Measurements from ENCODE around the gene CNIH2. TPM values are rescaled to one million over a fixed set of nuclear protein-coding genes. Genes with fewer than 3 reads are reported as not detected.

Gene CNIH2
- total and polyA plus RNA-seq, 9 of the 15 experiments (the other 6 are each of a cell fraction or from before 2014, with no cell fraction given), result 0.26 to 0.89 (median 0.40) TPM; not detected in 4

DNA sequence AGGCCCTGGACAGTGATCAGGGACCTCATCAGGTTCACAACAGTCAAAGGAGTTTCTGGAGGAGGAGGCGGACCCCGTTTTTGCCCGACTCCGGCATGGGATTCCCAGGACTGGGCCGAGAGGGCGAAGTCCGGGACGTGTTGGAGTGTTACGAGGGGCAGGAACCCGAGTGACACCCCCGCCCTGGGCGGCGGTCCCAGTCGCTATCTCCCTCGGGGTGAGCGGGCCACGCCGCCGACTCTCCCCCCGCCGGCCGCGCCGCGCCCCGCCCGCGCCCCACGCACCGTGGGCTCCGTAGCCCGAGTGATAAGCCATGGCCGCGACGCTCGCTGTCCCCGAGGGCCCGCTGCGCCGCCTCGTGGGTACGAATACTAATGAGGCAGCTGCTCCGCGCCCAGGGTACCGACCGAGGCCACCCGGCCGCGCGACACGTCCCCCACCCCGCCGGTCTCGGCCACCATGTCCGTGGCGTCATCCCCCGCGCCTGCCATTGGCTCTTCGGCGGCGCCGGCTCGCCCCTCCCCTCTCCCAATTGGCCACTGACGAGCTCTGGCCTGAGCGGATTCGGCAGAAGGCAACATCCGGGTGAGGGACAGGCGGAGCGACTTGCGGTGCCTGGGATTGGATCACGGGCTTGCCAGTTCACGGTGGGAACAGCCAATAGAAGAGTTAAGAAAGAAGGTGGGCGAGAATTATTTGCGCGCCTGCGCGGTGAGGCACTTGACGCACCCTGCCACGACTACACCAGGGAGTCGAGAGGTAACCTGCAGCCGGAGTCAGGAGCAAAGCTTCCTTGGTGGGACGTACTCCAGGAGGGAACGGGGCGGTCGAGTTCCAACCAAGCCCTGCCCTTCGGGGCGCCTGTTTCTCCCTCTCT is 10.9 kb downstream of the CNIH2 start, which contains the start of gene YIF1A (continued):
- TF ChIP-seq, protein P1, sequence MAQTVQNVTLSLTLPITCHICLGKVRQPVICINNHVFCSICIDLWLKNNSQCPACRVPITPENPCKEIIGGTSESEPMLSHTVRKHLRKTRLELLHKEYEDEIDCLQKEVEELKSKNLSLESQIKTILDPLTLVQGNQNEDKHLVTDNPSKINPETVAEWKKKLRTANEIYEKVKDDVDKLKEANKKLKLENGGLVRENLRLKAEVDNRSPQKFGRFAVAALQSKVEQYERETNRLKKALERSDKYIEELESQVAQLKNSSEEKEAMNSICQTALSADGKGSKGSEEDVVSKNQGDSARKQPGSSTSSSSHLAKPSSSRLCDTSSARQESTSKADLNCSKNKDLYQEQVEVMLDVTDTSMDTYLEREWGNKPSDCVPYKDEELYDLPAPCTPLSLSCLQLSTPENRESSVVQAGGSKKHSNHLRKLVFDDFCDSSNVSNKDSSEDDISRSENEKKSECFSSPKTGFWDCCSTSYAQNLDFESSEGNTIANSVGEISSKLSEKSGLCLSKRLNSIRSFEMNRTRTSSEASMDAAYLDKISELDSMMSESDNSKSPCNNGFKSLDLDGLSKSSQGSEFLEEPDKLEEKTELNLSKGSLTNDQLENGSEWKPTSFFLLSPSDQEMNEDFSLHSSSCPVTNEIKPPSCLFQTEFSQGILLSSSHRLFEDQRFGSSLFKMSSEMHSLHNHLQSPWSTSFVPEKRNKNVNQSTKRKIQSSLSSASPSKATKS (CRISPR knock-in tag; IDR thresholded peaks at IDR 0.05), result no peak
- TF ChIP-seq SAFB (IDR thresholded peaks at IDR 0.05; ENCODE audit: borderline replicate concordance, low read depth, low read length), result peak; percentile 95
- no peak for TF ChIP-seq ETV6 (IDR thresholded peaks at IDR 0.05; ENCODE audit: borderline replicate concordance in 1 of 2, low read depth in 2 of 2, low read length in 1 of 2)
- TF ChIP-seq ETV6 (CRISPR knock-in tag; IDR thresholded peaks at IDR 0.05; ENCODE audit: borderline replicate concordance), result no peak
- TF ChIP-seq, protein P2, sequence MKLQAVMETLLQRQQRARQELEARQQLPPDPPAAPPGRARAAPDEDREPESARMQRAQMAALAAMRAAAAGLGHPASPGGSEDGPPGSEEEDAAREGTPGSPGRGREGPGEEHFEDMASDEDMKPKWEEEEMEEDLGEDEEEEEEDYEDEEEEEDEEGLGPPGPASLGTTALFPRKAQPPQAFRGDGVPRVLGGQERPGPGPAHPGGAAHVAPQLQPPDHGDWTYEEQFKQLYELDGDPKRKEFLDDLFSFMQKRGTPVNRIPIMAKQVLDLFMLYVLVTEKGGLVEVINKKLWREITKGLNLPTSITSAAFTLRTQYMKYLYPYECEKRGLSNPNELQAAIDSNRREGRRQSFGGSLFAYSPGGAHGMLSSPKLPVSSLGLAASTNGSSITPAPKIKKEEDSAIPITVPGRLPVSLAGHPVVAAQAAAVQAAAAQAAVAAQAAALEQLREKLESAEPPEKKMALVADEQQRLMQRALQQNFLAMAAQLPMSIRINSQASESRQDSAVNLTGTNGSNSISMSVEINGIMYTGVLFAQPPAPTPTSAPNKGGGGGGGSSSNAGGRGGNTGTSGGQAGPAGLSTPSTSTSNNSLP (IDR thresholded peaks at IDR 0.05; ENCODE audit: borderline replicate concordance, low read depth, low read length), result no peak
- TF ChIP-seq ZNF140 (CRISPR knock-in tag; IDR thresholded peaks at IDR 0.05), result no peak
- peak; percentile 74; the same call in 1 of the 2 replicates for TF ChIP-seq HMGXB4 (CRISPR knock-in tag; IDR thresholded peaks at IDR 0.05)
- TF ChIP-seq HLTF (IDR thresholded peaks at IDR 0.05), result no peak
- TF ChIP-seq SOX6 (IDR thresholded peaks at IDR 0.05), result peak; percentile 44; the same call in 1 of the 2 replicates
- no peak for TF ChIP-seq ZBTB43 (CRISPR knock-in tag; IDR thresholded peaks at IDR 0.05)
- TF ChIP-seq EGR1 (conservative IDR thresholded peaks at IDR 0.05), result peak; percentile 41; the same call in 1 of the 2 replicates
- TF ChIP-seq, protein P3, sequence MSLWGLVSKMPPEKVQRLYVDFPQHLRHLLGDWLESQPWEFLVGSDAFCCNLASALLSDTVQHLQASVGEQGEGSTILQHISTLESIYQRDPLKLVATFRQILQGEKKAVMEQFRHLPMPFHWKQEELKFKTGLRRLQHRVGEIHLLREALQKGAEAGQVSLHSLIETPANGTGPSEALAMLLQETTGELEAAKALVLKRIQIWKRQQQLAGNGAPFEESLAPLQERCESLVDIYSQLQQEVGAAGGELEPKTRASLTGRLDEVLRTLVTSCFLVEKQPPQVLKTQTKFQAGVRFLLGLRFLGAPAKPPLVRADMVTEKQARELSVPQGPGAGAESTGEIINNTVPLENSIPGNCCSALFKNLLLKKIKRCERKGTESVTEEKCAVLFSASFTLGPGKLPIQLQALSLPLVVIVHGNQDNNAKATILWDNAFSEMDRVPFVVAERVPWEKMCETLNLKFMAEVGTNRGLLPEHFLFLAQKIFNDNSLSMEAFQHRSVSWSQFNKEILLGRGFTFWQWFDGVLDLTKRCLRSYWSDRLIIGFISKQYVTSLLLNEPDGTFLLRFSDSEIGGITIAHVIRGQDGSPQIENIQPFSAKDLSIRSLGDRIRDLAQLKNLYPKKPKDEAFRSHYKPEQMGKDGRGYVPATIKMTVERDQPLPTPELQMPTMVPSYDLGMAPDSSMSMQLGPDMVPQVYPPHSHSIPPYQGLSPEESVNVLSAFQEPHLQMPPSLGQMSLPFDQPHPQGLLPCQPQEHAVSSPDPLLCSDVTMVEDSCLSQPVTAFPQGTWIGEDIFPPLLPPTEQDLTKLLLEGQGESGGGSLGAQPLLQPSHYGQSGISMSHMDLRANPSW (CRISPR knock-in tag; IDR thresholded peaks at IDR 0.05), result no peak
- TF ChIP-seq, protein P4, sequence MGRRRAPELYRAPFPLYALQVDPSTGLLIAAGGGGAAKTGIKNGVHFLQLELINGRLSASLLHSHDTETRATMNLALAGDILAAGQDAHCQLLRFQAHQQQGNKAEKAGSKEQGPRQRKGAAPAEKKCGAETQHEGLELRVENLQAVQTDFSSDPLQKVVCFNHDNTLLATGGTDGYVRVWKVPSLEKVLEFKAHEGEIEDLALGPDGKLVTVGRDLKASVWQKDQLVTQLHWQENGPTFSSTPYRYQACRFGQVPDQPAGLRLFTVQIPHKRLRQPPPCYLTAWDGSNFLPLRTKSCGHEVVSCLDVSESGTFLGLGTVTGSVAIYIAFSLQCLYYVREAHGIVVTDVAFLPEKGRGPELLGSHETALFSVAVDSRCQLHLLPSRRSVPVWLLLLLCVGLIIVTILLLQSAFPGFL (CRISPR knock-in tag; IDR thresholded peaks at IDR 0.05), result no peak
- TF ChIP-seq ZNF707 (CRISPR knock-in tag; conservative IDR thresholded peaks at IDR 0.05), result no peak
- TF ChIP-seq FOXA1 (IDR thresholded peaks at IDR 0.05; ENCODE audit: borderline replicate concordance), result no peak
- 0 out of 2 replicates have a peak, but pooled peaks have one; percentile 49 for TF ChIP-seq ZNF282 (CRISPR knock-in tag; IDR thresholded peaks at IDR 0.05)

All from K562 (cell line).